Stimulated activated CD8-positive, alpha-beta memory T cell treated with anti-CD3 and anti-CD28 coated beads, Interleukin-7, amount 100 ng/mL, for 48 hours (primary cell): Measurements from ENCODE around the gene FAM199X.

Experiments used
- DNase-seq, 2 donors: peaks; one replicate each; pipeline ENCODE4 v3.0.0-alpha.2; 2020; ENCODE audit warnings: low read depth in 1 of 2; ENCODE audit errors: extremely low read depth in 1 of 2

FAM199X gene

GRCh38 chrX:104165894-104166734 is at the start of gene FAM199X:
FAM199X (plus strand) TSS chrX:104166453; CDS start chrX:104166786, 333 bp downstream.
- DNase-seq = peak; percentile 71 to 72

GRCh38 chrX:104117759-104118158 is 48.5 kb upstream of the FAM199X start:
- DNase-seq = no peak

- DNase-seq = no peak
Observed at GRCh38 chrX:104118765-104119164, 47.5 kb upstream of the FAM199X start.

GRCh38 chrX:104122829-104123228 is 43.4 kb upstream of the FAM199X start:
- DNase-seq = no peak

GRCh38 chrX:104126856-104127255 is 39.4 kb upstream of the FAM199X start:
- no peak for DNase-seq

GRCh38 chrX:104130808-104131207 is 35.4 kb upstream of the FAM199X start:
- DNase-seq = no peak

GRCh38 chrX:104134583-104135261 is 31.5 kb upstream of the FAM199X start:
- DNase-seq = no peak

- DNase-seq = no peak
Observed at GRCh38 chrX:104135677-104136076, 30.6 kb upstream of the FAM199X start.

GRCh38 chrX:104136241-104137019 is 29.8 kb upstream of the FAM199X start:
- no peak for DNase-seq

GRCh38 chrX:104137496-104137895 is 28.8 kb upstream of the FAM199X start:
- no peak for DNase-seq

- no peak for DNase-seq
Observed at GRCh38 chrX:104141087-104141760, 25.0 kb upstream of the FAM199X start.

- DNase-seq = no peak
Observed at GRCh38 chrX:104151037-104151436, 15.2 kb upstream of the FAM199X start.

- peak; percentile 54 to 64 for DNase-seq
Observed at GRCh38 chrX:104156630-104157529, 9.4 kb upstream of the FAM199X start, which contains the start of gene SLC25A53. SLC25A53 (minus strand) TSS chrX:104157009; CDS start chrX:104105257, 51,752 bp downstream.

- DNase-seq = no peak
Observed at GRCh38 chrX:104166735-104167436, 633 bp downstream of the FAM199X start.

GRCh38 chrX:104168127-104168526 is 1.9 kb downstream of the FAM199X start:
- DNase-seq = no peak

GRCh38 chrX:104172121-104172520 is 5.9 kb downstream of the FAM199X start:
- DNase-seq = no peak

GRCh38 chrX:104172788-104173187 is 6.5 kb downstream of the FAM199X start:
- no peak for DNase-seq

GRCh38 chrX:104173841-104174240 is 7.6 kb downstream of the FAM199X start:
- DNase-seq = no peak

GRCh38 chrX:104183685-104184084 is 17.4 kb downstream of the FAM199X start:
- no peak for DNase-seq
